GM19452 (cell line): ENCODE measurements around the gene ADO.
A peak's percentile ranks its signal among the peaks of the same experiment; 100 is the strongest.
"Not testable (repeated sequence)": the region's sequence is repeated elsewhere in the genome, so short reads cannot be mapped to it uniquely, and the experiment has no call there.

ENCODE experiments used
- ATAC-seq: cut with Tn5 transposase; IDR thresholded peaks from one replicate; pipeline ENCODE4 v1.9.1; 2021; ENCODE audit not compliant: unreplicated experiment

ADO gene

DNA sequence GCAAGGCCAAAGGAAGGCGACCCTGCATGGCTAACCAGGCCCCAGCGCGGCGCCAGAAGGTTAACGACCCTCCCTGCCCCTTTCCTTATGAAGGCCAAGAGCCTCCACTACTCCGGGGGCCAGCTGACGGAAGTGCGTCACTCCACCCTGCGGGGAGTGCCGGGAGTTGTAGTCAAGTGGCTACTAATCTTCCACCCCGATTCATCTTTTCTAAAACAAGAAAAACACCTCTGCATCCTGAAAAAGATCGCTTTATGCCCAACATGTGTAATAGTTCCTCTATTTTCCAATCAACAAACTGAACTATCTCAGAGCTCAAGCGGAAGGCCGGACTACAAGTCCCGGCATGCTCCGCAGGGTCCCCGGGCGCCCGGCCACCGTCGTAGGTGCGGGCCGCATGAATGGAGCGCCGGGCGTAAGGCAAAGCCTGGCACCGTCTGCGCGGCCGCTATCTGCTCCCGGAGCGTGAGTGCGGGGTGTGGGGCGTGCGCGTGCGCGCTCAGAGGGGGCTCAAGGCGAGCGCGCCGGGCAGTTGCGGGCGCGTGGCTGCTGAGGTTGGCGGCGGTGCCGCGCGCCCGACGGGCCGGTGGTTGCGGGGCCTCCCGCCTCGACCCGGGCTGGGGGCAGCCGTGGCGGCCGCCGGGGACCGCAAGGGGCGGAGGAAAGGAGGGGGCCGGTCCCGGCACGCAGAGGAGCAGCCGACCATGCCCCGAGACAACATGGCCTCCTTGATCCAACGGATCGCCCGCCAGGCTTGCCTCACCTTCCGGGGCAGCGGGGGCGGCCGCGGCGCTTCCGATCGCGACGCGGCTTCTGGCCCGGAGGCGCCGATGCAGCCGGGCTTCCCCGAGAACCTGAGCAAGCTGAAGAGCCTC lies at the start of gene ADO:
TSS of gene ADO (plus strand) at position 365 of the 875 bp plus-strand sequence. CDS start at position 705, 340 bp downstream.
- peak; percentile 94 for ATAC-seq

- no peak for ATAC-seq
Observed at GRCh38 chr10:62754963-62755362, 49.6 kb upstream of the ADO start.

GRCh38 chr10:62755662-62756653 lies 48.6 kb upstream of the ADO start:
- no peak for ATAC-seq

DNA sequence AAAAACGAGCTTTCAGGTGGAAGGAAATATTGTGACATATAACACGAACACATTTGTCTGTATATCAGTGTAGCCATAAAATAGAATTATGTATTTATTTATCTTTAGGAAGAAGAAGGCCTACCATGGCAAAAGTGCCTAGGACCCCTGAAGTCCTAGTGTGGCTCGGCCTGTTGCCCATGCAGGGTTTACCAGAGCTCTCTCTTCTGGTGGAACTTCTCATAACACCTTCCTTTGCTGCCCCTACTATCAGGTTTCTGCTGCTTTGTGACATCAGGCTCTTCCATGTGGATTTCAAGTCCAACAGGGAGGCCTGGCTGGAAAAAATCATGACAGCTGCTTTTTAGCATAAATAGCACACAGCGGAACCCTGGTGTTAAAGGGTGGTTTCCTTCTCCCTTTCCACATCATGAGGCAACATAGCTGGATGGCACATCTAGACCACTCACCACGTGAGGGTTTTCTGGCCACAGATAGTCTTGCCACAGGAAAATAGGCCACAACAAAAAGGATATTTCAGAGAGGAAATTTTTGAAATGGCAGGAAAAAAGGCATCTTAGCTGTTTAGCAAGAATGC lies 44.8 kb upstream of the ADO start:
- no peak for ATAC-seq

GRCh38 chr10:62760401-62760800 lies 44.1 kb upstream of the ADO start:
- ATAC-seq, result no peak

DNA sequence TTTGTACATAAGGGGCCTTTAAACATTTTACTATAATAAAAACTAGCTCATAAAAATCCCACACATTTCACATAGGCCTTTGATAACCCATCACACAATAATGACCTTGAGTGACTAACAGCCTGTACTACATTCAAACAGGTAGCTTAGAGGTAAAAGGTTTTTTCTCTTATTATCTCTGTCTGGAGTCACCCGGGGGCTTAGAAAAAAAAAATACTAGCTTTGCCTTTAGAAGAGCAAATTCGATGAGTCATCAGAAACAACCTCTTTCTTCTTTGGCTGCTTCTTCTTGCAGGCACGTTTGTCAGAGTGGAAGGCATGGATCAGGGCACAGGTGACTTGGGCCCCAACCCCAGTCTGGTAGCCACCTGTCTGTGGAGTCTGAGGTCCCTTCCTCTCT lies 43.4 kb upstream of the ADO start:
- ATAC-seq, result no peak

GRCh38 chr10:62763155-62763554 lies 41.4 kb upstream of the ADO start:
- ATAC-seq, result no peak

GRCh38 chr10:62764011-62764410 lies 40.5 kb upstream of the ADO start:
- no peak for ATAC-seq

DNA sequence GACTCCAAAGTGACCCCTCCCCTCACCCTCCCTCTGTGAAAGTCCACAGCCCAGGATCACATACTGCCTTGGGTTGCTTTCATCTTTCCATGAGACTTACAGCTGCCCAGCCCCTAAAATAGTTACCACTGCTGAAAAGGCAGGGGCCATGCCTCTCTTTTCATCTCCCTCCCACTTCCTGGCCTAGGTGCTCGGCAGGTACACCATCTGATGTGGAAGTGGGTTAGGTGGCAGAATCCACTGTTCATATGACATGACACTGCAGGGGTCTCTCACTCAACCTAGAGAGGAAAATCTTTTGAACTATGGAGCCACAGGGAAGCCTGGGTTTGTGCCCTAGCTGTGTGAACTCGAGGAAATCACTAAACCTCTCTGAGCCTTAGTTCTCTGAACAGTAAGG lies 38.8 kb upstream of the ADO start:
- no peak for ATAC-seq

DNA sequence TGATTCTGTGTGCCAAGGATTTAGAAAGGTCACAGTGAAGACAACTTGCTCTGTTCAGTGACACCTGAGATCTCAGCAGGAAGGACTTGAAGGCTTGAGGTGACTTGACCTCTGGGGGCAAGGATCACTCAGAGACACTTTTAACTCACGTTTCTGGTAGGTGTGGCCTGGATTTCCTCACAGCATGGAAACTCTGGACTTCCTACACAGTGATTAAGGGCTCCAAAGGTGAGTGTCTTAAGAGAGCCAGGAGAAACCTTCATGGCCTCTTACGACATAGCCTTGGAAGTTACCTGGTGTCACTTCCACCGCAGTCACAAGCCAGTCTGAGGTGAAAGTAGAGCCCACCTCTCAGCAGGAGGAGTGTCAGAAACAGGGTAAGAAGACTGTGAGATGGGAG lies 38.1 kb upstream of the ADO start:
- ATAC-seq, result no peak

GRCh38 chr10:62769574-62770242 lies 34.8 kb upstream of the ADO start:
- peak; percentile 81 for ATAC-seq

DNA sequence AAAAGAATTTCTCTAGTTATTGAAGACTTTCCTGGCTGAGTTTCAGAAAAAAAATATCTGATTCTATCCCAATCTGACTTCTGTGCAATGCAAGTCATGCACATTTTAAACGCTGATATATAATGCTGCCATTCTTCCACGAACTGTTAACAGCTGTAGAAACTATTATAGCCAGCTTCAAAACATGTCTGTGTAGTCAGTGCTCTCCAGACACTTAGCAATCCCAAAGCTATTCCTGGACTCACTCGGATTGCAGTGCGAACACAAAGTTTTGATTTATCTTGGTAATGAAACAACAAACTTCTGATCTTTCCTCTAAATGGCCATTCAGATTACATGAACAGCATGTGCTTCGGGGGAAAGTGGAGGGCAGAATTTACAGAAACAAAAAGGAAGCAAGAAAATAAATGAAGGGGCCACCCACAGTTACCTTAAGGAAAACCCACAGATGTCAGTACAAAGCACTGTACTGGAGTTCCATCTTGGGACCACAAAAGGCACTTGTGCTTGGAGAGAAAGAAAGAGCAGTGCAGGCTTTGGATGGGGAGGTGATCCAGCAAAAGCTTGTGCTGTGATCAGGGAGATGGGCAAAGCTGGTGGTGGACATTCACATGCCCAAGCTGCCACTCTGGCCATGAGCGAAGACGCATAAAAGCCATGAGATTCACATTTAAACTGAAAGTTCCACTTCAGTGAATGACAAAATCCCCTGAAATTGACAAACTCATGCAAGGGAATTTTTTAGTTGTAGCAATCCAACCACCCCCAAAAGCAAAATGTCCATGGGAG lies 32.1 kb upstream of the ADO start:
- no peak for ATAC-seq

GRCh38 chr10:62778125-62778524 lies 26.4 kb upstream of the ADO start:
- no peak for ATAC-seq

DNA sequence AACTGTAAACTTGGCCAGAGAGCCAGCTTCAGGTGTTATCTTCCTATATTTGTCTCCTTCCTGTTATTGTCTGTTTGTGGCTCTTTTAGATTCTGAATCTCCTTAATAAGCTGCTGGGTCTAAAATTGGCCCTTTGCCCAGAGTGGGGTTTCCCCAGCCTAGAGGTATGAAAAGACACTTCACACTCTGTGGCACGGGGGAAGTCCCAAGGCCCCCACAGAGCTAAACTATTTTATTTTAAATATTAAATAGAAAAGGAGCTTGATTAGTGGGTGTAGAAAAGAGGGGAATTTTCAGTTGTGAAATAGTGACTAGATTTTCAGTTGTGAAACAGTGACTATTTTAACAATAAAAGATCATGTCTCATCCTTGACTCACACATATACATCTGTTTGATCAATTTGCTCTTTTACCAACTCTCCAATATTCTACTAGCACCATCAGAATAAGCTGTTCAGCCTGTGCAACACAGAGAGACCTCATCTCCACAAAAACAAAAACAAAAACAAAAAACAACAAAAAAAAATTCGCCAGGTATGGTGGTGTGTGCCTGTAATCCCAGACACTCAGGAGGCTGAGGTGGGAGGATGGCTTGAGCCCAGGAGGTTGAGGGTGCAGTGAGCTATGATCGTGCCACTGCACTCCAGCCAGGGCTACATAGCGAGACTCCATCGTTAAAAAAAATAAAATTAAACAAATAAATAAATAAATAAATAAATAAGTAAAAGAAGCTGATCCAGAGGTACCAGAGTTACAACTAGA lies 24.9 kb upstream of the ADO start:
- peak; percentile 94 for ATAC-seq

GRCh38 chr10:62784537-62784936 lies 20.0 kb upstream of the ADO start:
- ATAC-seq, result not testable (repeated sequence)

- not testable (repeated sequence) for ATAC-seq
Observed at GRCh38 chr10:62788285-62788684, 16.2 kb upstream of the ADO start.

GRCh38 chr10:62788861-62789467 lies 15.6 kb upstream of the ADO start:
- ATAC-seq, result no peak

GRCh38 chr10:62790019-62790555 lies 14.4 kb upstream of the ADO start:
- no peak for ATAC-seq

- ATAC-seq, result no peak
Observed at GRCh38 chr10:62790571-62790970, 13.9 kb upstream of the ADO start.
